HG02623 (cell line): Measurements from ENCODE around the gene MGAT5.

Source experiments
- ATAC-seq: cut with Tn5 transposase; IDR thresholded peaks from one replicate; pipeline ENCODE4 v1.9.1; 2021; ENCODE audit warnings: moderate library complexity; ENCODE audit not compliant: unreplicated experiment

The MGAT5 gene

GRCh38 chr2:134440336-134440909 is 186.6 kb downstream of the MGAT5 start:
- no peak for ATAC-seq

GRCh38 chr2:134441153-134441863 is 187.4 kb downstream of the MGAT5 start:
- ATAC-seq, result no peak

GRCh38 chr2:134443814-134444480 is 190.1 kb downstream of the MGAT5 start:
- no peak for ATAC-seq

GRCh38 chr2:134445116-134445515 is 191.2 kb downstream of the MGAT5 start:
- ATAC-seq, result no peak

- ATAC-seq, result no peak
These were observed 192.1 kb downstream of the MGAT5 start for GRCh38 chr2:134445985-134446382.

GRCh38 chr2:134446383-134447017 is 192.6 kb downstream of the MGAT5 start:
- ATAC-seq, result no peak

GRCh38 chr2:134447669-134448068 is 193.8 kb downstream of the MGAT5 start:
- ATAC-seq, result no peak

- no peak for ATAC-seq
These were observed 194.8 kb downstream of the MGAT5 start for GRCh38 chr2:134448650-134449049.

GRCh38 chr2:134449157-134449556 is 195.3 kb downstream of the MGAT5 start:
- no peak for ATAC-seq

- no peak for ATAC-seq
These were observed 196.1 kb downstream of the MGAT5 start for GRCh38 chr2:134449751-134450513.

GRCh38 chr2:134451347-134451630 is 197.4 kb downstream of the MGAT5 start:
- no peak for ATAC-seq

GRCh38 chr2:134452042-134452733 is 198.3 kb downstream of the MGAT5 start:
- no peak for ATAC-seq

GRCh38 chr2:134453476-134453875 is 199.6 kb downstream of the MGAT5 start:
- no peak for ATAC-seq

- no peak for ATAC-seq
These were observed 200.1 kb downstream of the MGAT5 start for GRCh38 chr2:134453973-134454372.

- no peak for ATAC-seq
These were observed 200.6 kb downstream of the MGAT5 start for GRCh38 chr2:134454426-134454825.

- ATAC-seq, result no peak
These were observed 201.1 kb downstream of the MGAT5 start for GRCh38 chr2:134454931-134455330.

- no peak for ATAC-seq
These were observed 201.6 kb downstream of the MGAT5 start for GRCh38 chr2:134455426-134455825.

- no peak for ATAC-seq
These were observed 203.5 kb downstream of the MGAT5 start for GRCh38 chr2:134457353-134457752.

- ATAC-seq, result no peak
These were observed 204.0 kb downstream of the MGAT5 start for GRCh38 chr2:134457765-134458472.

- ATAC-seq, result no peak
These were observed 204.6 kb downstream of the MGAT5 start for GRCh38 chr2:134458473-134458853.
